NCI-H510A treated with DMSO at 0.1 percent for 48 hours (cell line): Measurements from ENCODE around the gene SFMBT2.

Source experiments
- DNase-seq: peaks from one replicate; lab custom pipeline; 2025; lab: John Stamatoyannopoulos, UW

The SFMBT2 gene

GRCh38 chr10:7263616-7264015 is 147.2 kb downstream of the SFMBT2 start:
- DNase-seq, result no peak

- DNase-seq, result no peak
These were observed 149.5 kb downstream of the SFMBT2 start for GRCh38 chr10:7261351-7261750.

GRCh38 chr10:7260912-7261311 is 149.9 kb downstream of the SFMBT2 start:
- no peak for DNase-seq

- DNase-seq, result no peak
These were observed 150.4 kb downstream of the SFMBT2 start for GRCh38 chr10:7260412-7260900.

- DNase-seq, result no peak
These were observed 151.8 kb downstream of the SFMBT2 start for GRCh38 chr10:7258948-7259523.

GRCh38 chr10:7255517-7255916 is 155.3 kb downstream of the SFMBT2 start:
- DNase-seq, result no peak

GRCh38 chr10:7251696-7252465 is 159.0 kb downstream of the SFMBT2 start:
- no peak for DNase-seq

GRCh38 chr10:7250236-7250635 is 160.6 kb downstream of the SFMBT2 start:
- DNase-seq, result no peak

- no peak for DNase-seq
These were observed 162.2 kb downstream of the SFMBT2 start for GRCh38 chr10:7248585-7249164.

- DNase-seq, result no peak
These were observed 162.7 kb downstream of the SFMBT2 start for GRCh38 chr10:7248148-7248547.

GRCh38 chr10:7245505-7245904 is 165.3 kb downstream of the SFMBT2 start:
- DNase-seq, result no peak

- no peak for DNase-seq
These were observed 167.0 kb downstream of the SFMBT2 start for GRCh38 chr10:7243873-7244272.

- DNase-seq, result no peak
These were observed 167.7 kb downstream of the SFMBT2 start for GRCh38 chr10:7243139-7243538.

GRCh38 chr10:7239312-7239985 is 171.4 kb downstream of the SFMBT2 start:
- DNase-seq, result no peak

- DNase-seq, result no peak
These were observed 175.5 kb downstream of the SFMBT2 start for GRCh38 chr10:7235376-7235775.

- DNase-seq, result no peak
These were observed 176.7 kb downstream of the SFMBT2 start for GRCh38 chr10:7234109-7234508.

GRCh38 chr10:7233259-7233991 is 177.4 kb downstream of the SFMBT2 start:
- no peak for DNase-seq

- DNase-seq, result no peak
These were observed 179.1 kb downstream of the SFMBT2 start for GRCh38 chr10:7231509-7232414.

GRCh38 chr10:7230951-7231350 is 179.9 kb downstream of the SFMBT2 start:
- DNase-seq, result no peak

- no peak for DNase-seq
These were observed 180.8 kb downstream of the SFMBT2 start for GRCh38 chr10:7230036-7230435.

GRCh38 chr10:7225133-7225532 is 185.7 kb downstream of the SFMBT2 start:
- no peak for DNase-seq
